SK-N-SH (cell line): ENCODE data around the gene PPP1R12B.

Source experiments
- CTCF ChIP-seq: fragments of 200-600 bp; sonication (generic); IDR thresholded peaks from 2 replicates; pipeline ENCODE4 v1.6.1; 2017; ENCODE audit warnings: antibody characterized with exemption, mild to moderate bottlenecking, moderate library complexity
- FOXM1 ChIP-seq: IDR thresholded peaks from 2 replicates; pipeline ENCODE4 v1.4.0; 2012; ENCODE audit warnings: low read depth, mild to moderate bottlenecking
- MXI1 ChIP-seq: IDR thresholded peaks from 2 replicates; pipeline ENCODE4 v1.6.1; 2012; ENCODE audit warnings: mild to moderate bottlenecking, low read depth, low read length, improper control_type of control experiment
- RXRA ChIP-seq: IDR thresholded peaks from 2 replicates; pipeline ENCODE4 v1.4.0; 2012; ENCODE audit warnings: low read depth, mild to moderate bottlenecking, borderline replicate concordance
- SMC3 ChIP-seq: IDR thresholded peaks from 2 replicates; pipeline ENCODE4 v1.6.1; 2012; ENCODE audit warnings: low read depth, low read length, improper control_type of control experiment
- YY1 ChIP-seq: IDR thresholded peaks from 2 replicates; pipeline ENCODE4 v1.4.0; 2012; ENCODE audit warnings: low read depth, mild to moderate bottlenecking
- TF ChIP-seq, protein P1 (sequence below): IDR thresholded peaks from 2 replicates; pipeline ENCODE4; 2012

DNA sequence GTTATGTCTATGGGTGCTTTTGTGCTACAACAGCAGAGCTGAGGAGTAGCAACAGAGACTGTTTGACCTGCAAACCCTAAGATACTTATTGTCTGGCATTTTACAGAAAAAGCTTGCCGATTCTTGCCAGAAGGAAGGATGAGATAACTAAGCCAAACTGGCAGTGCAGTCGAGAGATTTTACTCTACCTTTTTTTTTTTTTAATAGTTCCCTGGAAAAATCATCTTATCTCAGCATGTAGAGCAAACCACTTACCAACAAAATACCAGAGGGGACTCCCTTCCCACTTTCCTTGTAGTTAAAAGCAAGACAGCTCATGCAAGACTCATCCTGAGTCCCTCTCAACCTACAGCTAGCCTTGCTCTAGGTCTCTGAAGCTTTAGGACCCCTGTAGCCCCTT, 228.9 kb downstream of the PPP1R12B start:
- TF ChIP-seq CTCF (no peak), YY1 (no peak), SMC3 (no peak), FOXM1 (no peak), MXI1 (no peak), RXRA (no peak)
- TF ChIP-seq, protein P1, sequence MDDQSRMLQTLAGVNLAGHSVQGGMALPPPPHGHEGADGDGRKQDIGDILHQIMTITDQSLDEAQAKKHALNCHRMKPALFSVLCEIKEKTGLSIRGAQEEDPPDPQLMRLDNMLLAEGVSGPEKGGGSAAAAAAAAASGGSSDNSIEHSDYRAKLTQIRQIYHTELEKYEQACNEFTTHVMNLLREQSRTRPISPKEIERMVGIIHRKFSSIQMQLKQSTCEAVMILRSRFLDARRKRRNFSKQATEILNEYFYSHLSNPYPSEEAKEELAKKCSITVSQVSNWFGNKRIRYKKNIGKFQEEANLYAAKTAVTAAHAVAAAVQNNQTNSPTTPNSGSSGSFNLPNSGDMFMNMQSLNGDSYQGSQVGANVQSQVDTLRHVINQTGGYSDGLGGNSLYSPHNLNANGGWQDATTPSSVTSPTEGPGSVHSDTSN: no peak
